Upper lobe of left lung (tissue), 4 donors: ENCODE data around the gene SENP5.

Source experiments
- POLR2A ChIP-seq, 4 donors: fragments of 450-650 bp; IDR thresholded peaks; one replicate each; pipeline ENCODE4 v1.5.1; 2016 to 2017; ENCODE audit warnings: antibody characterized with exemption in 4 of 4, mild to moderate bottlenecking in 2 of 4
- TF ChIP-seq, protein P1 (sequence below), 6 experiments: fragments of 450-650 bp in 4 of 6; fragments of 200-600 bp in 2 of 6; sonication (generic) in 2 of 6; IDR thresholded peaks; one replicate each; pipeline ENCODE4 v1.5.1; 2016 to 2019; ENCODE audit warnings: antibody characterized with exemption in 6 of 6

DNA sequence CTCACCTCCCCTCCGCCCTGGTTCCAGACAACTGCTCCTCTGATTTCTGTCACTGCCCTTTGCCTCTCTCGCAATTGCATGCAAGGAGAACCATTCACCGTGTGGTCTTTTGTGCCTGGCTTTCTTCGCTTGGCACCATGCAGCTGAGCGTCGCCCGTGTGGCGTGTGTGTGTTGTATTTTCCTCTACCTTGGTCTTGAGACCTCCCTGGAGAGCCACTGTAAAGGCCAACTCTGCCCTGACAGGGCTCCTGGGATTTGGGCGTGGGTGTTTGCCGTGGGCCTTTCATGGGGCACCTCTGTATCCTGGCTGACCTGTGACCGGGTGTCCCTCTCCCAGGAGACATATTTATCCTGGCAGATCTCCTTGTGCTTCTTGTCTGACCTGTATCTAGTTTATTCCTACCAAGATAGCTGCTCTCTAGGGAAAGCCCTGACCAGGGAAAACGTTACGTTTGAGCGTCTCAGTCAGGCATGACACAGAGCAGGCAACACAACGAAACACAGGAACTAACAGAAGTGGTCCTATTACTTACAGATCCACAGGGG, 102.9 kb downstream of the SENP5 start:
- TF ChIP-seq, protein P1, sequence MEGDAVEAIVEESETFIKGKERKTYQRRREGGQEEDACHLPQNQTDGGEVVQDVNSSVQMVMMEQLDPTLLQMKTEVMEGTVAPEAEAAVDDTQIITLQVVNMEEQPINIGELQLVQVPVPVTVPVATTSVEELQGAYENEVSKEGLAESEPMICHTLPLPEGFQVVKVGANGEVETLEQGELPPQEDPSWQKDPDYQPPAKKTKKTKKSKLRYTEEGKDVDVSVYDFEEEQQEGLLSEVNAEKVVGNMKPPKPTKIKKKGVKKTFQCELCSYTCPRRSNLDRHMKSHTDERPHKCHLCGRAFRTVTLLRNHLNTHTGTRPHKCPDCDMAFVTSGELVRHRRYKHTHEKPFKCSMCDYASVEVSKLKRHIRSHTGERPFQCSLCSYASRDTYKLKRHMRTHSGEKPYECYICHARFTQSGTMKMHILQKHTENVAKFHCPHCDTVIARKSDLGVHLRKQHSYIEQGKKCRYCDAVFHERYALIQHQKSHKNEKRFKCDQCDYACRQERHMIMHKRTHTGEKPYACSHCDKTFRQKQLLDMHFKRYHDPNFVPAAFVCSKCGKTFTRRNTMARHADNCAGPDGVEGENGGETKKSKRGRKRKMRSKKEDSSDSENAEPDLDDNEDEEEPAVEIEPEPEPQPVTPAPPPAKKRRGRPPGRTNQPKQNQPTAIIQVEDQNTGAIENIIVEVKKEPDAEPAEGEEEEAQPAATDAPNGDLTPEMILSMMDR (IDR thresholded peaks at IDR 0.05): no peak
- no peak for TF ChIP-seq POLR2A (IDR thresholded peaks at IDR 0.05)
